Stimulated activated naive CD4-positive, alpha-beta T cell treated with Interleukin-2 at 50 U/mL for 16 hours (primary cell): Measurements from ENCODE around the gene CRKL.
"Not testable (repeated sequence)": the region's sequence is repeated elsewhere in the genome, so short reads cannot be mapped to it uniquely, and the experiment has no call there.

ENCODE experiments used
- DNase-seq: peaks from one replicate; lab custom pipeline; 2025; lab: John Stamatoyannopoulos, UW

Gene CRKL

DNA sequence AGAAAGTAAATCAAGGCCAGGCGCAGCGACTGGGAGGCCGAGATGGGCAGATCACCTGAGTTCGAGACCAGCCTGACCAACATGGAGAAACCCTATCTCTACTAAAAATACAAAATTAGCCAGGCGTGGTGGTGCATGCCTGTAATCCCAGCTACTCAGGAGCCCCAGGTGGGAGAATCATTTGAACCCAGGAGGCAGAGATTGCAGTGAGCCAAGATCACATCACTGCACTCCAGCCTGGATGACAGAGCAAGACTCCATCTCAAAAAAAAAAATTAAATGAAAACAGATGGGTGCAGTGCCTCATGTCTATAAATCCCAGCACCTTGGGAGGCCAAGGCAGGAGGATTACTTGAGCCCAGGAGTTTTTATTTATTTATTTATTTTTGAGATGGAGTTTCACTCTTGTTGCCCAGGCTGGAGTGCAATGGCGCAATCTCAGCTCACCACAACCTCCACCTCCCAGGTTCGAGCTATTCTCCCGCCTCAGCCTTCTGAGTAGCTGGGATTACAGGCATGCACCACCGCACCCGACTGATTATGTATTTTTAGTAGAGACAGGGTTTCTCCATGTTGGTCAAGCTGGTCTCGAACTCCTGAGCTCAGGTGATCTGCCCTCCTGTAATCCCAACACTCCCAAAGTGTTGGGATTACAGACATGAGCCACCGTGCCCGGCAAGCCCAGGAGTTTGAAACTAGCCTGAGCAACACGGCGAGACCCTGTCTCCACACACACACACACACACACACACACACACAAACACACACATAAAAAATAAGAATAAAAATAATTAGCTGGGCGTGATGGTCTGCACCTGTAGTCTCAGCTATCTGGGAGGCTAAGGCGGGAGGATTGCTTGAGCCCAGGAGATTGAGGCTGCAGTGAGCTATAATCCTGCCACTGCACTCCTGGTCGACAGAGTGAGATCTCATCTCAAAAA is 15.8 kb upstream of the CRKL start:
- DNase-seq, result not testable (repeated sequence)

DNA sequence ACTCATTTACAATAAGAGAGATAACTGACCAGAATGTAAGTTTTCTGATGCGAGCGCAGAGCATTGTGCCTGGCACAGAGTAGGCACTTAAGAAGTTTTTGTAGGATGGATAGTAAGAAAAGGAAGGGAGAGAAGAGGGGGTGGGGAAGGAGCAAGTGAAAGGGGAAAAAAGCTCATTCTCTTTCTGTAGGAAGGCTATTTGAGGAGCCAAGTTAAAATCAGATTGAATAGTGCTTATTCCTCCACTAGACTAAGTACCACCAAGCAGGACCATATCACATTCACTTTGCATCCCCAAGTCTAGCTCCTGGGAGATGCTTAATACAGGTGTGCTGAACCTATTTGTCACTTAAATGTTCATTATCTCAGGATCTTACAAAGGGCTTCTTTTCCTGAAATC is 14.1 kb upstream of the CRKL start:
- no peak for DNase-seq

GRCh38 chr22:20904008-20904979 is 12.9 kb upstream of the CRKL start:
- no peak for DNase-seq

- no peak for DNase-seq
Observed at GRCh38 chr22:20904980-20905355, 12.2 kb upstream of the CRKL start.

DNA sequence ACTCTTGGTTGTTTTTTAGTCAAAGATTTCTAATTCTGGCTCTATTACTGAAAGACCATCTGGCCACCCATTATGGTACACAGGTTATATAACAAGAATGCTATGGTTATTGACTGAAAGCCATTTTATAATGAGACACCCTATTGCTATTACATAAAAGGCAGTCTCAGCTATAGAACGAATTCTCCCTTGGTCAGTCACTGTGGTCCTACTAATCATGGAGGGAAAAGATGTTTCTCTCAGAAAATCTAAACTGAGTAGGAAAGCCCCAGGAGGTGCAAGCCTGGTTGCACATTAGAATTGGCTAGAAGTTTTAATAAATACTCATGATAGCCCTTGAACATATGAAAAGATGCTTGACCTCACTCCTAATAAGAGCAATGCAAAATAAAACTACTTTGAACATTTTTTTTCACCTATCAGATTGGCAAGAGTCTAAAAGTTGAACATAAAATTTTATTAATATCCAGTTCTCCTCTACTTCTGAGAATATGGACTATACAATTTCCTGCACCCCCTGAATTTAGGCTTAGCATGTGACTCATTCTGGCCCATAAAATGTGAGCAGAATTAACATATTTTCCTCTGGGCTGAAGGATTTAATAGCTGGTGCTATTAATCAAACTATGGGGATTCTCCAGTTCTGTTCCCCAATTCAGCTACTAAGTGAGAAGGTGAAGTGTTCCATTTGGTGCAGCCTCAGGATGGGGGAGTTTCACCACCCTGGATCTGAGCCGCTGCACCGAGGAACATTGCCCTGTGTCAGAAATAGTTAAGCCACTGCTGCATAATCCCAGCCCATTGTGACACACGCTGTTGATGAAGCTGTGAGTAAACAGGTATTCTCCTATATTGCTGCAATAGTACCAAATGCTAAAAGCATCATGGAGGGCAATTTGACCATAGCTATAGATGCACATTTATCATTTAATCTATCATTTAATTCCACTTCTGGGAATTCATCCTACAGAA is 11.5 kb upstream of the CRKL start:
- no peak for DNase-seq

DNA sequence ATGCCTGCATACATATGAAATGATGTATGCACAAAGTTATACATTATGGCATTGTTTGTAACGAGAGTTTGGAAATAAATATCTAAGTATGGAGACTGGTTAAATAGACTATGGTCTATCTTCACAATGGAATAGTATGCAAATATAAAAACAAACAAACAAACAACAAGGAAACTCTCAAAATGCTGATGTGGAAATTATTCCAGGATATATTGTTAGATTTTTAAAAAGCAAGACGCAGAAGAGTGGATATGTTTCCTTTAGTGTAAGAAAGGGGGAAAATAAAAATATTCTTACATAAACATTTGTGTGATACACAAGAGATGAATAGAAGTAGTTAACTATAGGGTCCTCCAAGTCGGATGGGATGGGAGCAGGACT is 10.8 kb upstream of the CRKL start:
- DNase-seq, result no peak

GRCh38 chr22:20908717-20909116 is 8.5 kb upstream of the CRKL start:
- DNase-seq, result not testable (repeated sequence)

GRCh38 chr22:20909543-20910303 is 7.5 kb upstream of the CRKL start:
- DNase-seq, result no peak

DNA sequence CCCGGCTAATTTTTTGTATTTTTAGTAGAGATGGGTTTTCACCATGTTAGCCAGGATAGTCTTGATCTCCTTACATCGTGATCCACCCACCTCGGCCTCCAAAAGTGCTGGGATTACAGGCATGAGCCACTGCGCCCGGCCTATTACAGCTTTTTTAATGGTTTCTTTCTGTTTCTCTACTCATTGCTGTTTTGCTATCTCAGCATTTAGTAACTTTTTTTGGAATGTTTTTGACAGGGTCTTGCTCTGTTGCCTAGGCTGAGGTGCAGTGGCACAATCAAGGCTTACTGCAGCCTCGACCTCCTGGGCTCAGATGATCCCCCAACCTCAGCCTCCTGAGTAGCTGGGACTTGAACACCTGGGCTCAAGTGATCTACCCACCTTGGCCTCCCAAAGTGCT is 4.7 kb upstream of the CRKL start:
- DNase-seq, result no peak

GRCh38 chr22:20918663-20919218 is 1.5 kb downstream of the CRKL start:
- no peak for DNase-seq

DNA sequence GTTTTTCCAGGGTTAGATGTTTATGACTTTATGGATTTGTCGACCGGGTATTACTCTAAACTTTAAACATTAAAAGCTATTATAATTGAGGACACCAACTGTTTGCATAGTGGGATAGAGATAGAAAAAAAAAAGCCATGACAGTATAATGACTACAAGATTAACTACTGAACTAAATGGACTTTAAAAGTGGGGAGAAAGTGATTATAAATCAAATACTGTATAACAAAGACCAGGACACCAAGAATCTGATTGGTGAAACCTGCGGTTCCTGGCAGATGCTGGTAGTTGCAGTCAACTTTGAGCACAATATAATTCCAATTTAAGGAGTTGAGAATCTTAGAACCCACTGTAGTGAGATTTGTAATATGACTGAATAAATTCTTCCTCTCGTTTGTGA is 2.5 kb downstream of the CRKL start:
- no peak for DNase-seq

GRCh38 chr22:20920881-20921203 is 3.6 kb downstream of the CRKL start:
- DNase-seq, result no peak

DNA sequence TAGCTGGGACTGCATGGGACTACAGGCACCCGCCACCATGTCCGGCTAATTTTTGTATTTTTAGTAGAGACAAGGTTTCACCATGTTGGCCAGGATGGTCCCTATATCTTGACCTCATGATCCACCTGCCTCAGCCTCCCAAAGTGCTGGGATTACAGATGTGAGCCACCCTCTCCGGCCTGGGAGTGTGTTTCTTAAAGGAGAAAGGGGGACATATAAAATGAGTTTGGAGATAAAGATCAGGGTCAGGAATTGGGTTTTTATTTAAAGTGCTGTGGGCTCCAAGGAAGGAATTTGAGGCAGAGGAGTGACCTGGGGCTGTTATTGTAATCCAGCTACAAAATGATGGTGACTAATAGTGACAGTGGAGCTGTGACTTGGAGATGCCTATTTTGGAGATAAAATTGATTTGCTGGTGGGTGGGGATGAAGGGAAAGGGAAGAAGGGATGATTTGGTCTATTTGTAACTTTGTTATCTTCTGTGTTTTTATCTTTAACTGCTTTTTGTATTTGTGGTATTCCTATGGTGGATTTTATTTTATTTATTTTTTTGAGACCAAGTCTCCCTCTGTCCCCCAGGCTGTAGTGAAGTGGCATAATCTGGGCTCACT is 5.0 kb downstream of the CRKL start:
- DNase-seq, result no peak

- DNase-seq, result no peak
Observed at GRCh38 chr22:20926243-20926642, 9.0 kb downstream of the CRKL start.

GRCh38 chr22:20927940-20928572 is 10.8 kb downstream of the CRKL start:
- no peak for DNase-seq

DNA sequence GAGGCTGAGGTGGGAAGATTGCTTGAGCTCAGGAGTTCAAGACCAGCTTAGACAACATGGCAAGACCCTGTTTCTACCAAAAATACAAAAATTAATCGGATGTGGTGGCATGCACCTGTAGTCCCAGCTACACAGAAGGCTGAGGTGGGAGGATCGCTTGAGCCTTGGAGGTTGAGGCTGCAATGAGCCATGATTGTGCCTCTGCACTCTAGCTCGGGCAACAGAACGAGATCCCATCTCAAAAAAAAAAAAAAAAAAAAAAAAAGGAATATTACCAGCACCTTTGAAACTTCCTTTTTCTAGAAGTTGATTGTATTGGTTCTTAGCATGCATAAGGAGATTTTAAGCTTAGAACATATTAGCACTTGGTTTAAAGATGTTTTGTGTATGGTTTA is 11.4 kb downstream of the CRKL start:
- no peak for DNase-seq

GRCh38 chr22:20930004-20930403 is 12.8 kb downstream of the CRKL start:
- no peak for DNase-seq

DNA sequence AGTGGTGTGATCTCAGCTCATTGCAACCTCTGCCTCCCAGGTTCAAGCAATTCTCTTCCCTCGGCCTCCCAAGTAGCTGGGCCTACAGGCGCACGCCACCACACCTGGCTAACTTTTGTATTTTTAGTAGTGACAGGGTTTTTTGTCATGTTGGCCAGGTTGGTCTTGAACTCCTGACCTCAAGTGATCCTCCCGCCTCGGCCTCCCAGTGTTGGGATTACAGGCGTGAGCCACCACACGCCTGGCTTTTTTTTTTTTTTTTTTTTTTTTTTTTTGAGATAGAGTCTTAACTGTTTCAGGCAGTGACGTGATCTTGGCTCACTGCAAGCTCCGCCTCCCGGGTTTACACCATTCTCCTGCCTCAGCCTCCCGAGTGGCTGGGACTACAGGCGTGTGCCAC is 13.2 kb downstream of the CRKL start:
- DNase-seq, result not testable (repeated sequence)

- DNase-seq, result no peak
Observed at GRCh38 chr22:20931126-20931654, 14.0 kb downstream of the CRKL start.

- no peak for DNase-seq
Observed at GRCh38 chr22:20933910-20934309, 16.7 kb downstream of the CRKL start.
